OCI-LY3 (cell line): Measurements from ENCODE around the gene MCTP2.

Experiments
- H2AFZ ChIP-seq: fragments of 200-600, 300-600 bp; shearing (Covaris generic); 2 replicates; pipeline ENCODE4 v1.6.0; 2014; ENCODE audit warnings: antibody characterized with exemption, low read depth, low read length
- H3K27ac ChIP-seq: fragments of 200-600, 300-600 bp; sonication (generic); 2 replicates; pipeline ENCODE4 v1.5.1; 2014; ENCODE audit warnings: mild to moderate bottlenecking, low read length, moderate library complexity, mixed read lengths
- H3K27me3 ChIP-seq: fragments of 200-600, 300-600 bp; sonication (generic); 2 replicates; pipeline ENCODE4 v1.6.1; 2014; ENCODE audit warnings: low read depth, low read length, mixed read lengths
- H3K36me3 ChIP-seq: fragments of 200-600, 300-600 bp; sonication (generic); replicated peaks from 2 replicates; pipeline ENCODE3; 2014; ENCODE audit warnings: low read depth, low read length, mixed read lengths
- H3K4me1 ChIP-seq: fragments of 300-600, 200-600 bp; sonication (generic); 2 replicates; pipeline ENCODE4 v1.6.1; 2014; ENCODE audit warnings: low read length, mixed read lengths
- H3K4me2 ChIP-seq: fragments of 200-600, 300-600 bp; sonication (generic); 2 replicates; pipeline ENCODE4 v1.6.1; 2014; ENCODE audit warnings: low read length, mixed read lengths
- H3K4me3 ChIP-seq: fragments of 300-600, 200-600 bp; sonication (generic); 2 replicates; pipeline ENCODE4 v1.5.1; 2014; ENCODE audit warnings: antibody characterized with exemption, mild to moderate bottlenecking, low read length, moderate library complexity
- H3K79me2 ChIP-seq: fragments of 300-600, 200-600 bp; shearing (Covaris generic); 2 replicates; pipeline ENCODE4 v1.6.1; 2014; ENCODE audit warnings: mild to moderate bottlenecking, low read length, mixed read lengths
- H3K9ac ChIP-seq: fragments of 300-600, 200-600 bp; shearing (Covaris generic); 2 replicates; pipeline ENCODE4 v1.6.0; 2014; ENCODE audit warnings: mild to moderate bottlenecking, low read length, moderate library complexity
- H3K9me3 ChIP-seq: fragments of 200-600, 300-600 bp; shearing (Covaris generic); 2 replicates; pipeline ENCODE4 v1.6.1; 2014; ENCODE audit warnings: low read length, mixed read lengths; ENCODE audit not compliant: insufficient read depth
- H4K20me1 ChIP-seq: fragments of 200-600, 300-600 bp; sonication (generic); 2 replicates; pipeline ENCODE4 v1.6.1; 2016; ENCODE audit warnings: low read length, mixed read lengths; ENCODE audit not compliant: insufficient read depth
- CTCF ChIP-seq: fragments of 200-600, 300-600 bp; sonication (generic); IDR thresholded peaks from 2 replicates; pipeline ENCODE4 v1.5.1; 2014; ENCODE audit warnings: antibody characterized with exemption, low read length, low read depth
- EZH2phosphoT487 ChIP-seq: fragments of 200-600 bp; shearing (Covaris generic); IDR thresholded peaks from 2 replicates; pipeline ENCODE4 v1.6.1; 2018; ENCODE audit warnings: antibody characterized with exemption, mixed run types, low read depth

Gene MCTP2

GRCh38 chr15:94258246-94258645 lies 26.9 kb downstream of the MCTP2 start:
- no peak overlapping the region for H3K9ac ChIP-seq
- no peak overlapping the region for H2AFZ ChIP-seq
- peak overlapping the region; percentile 60 for H3K27ac ChIP-seq
- peaks cover 9% of the 10 kb centered on the region for H3K27me3 ChIP-seq
- no peaks in the 10 kb centered on the region for H3K36me3 ChIP-seq
- H3K4me3 ChIP-seq, result no peak overlapping the region
- no peaks in the 10 kb centered on the region for H4K20me1 ChIP-seq
- no peaks in the 10 kb centered on the region for H3K79me2 ChIP-seq
- peak overlapping the region; percentile 58 for H3K4me2 ChIP-seq
- H3K9me3 ChIP-seq, result no peaks in the 10 kb centered on the region
- TF ChIP-seq EZH2phosphoT487 (no peak), CTCF (no peak)
- peaks cover 53% of the 10 kb centered on the region for H3K4me1 ChIP-seq

DNA sequence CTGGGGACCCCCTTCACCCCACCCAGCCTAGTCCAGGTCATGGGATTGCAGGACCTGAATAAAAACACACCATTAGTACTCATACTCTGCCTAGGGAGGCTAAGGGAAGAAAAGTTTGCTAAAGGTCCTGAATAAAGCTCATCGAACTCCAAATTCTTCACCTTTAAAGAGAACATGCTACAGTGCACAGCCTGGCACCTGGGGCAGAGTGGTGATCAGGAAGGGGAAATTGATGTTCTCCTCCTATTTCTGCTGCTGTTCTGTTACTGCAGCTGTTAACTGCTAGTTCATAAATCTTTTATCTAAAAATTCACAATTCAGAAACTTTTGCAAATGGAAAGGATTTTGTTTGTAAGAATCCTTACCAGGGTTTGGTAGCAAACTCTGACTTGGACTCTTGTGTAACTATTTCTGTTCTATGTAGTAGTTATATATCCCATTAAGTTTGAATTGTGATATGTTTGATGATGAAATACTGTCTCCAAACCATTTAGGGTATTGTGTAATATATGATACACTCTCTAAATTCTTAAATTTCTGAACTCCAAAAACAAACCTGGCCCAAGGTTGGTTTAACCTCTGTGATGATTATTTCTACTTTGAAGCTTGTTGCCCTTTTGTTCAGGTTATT lies 27.9 kb downstream of the MCTP2 start:
- no peaks in the 10 kb centered on the region for H3K79me2 ChIP-seq
- no peaks in the 10 kb centered on the region for H3K36me3 ChIP-seq
- no peaks in the 10 kb centered on the region for H3K9me3 ChIP-seq
- peak overlapping the region; percentile 58 for H3K4me2 ChIP-seq
- peak overlapping the region; percentile 60 for H3K27ac ChIP-seq
- H2AFZ ChIP-seq, result no peak overlapping the region
- H3K9ac ChIP-seq, result no peak overlapping the region
- H3K27me3 ChIP-seq, result peaks cover 9% of the 10 kb centered on the region
- no peaks in the 10 kb centered on the region for H4K20me1 ChIP-seq
- peaks cover 46% of the 10 kb centered on the region for H3K4me1 ChIP-seq
- TF ChIP-seq EZH2phosphoT487 (no peak), CTCF (no peak)
- H3K4me3 ChIP-seq, result no peak overlapping the region

DNA sequence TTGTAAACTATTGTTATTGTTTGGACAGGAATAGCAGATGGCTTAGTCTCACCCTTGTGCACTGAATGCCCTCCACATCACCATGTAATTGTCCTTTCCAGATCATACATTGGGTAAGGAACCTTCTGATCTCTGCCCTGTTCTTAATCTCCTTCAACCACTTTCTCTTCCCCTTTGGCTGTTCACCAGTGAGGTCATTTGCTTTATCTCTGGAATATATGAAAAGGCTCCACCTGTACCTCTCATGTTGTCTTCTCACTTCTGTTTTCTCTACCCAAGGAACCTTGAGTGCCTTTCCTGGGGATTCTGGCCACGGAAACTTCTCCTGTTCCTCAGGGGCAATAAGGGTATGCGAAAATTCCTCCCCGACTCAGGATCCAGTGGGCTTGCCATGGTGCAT lies 28.5 kb downstream of the MCTP2 start:
- TF ChIP-seq EZH2phosphoT487 (no peak), CTCF (no peak)
- Histone ChIP-seq H4K20me1 (no peaks in the 10 kb centered on the region), H3K9me3 (no peaks in the 10 kb centered on the region), H3K27ac (no peak overlapping the region; the same call in 1 of the 2 replicates), H3K9ac (no peak overlapping the region), H2AFZ (no peak overlapping the region), H3K27me3 (peaks cover 9% of the 10 kb centered on the region), H3K79me2 (no peaks in the 10 kb centered on the region), H3K36me3 (no peaks in the 10 kb centered on the region), H3K4me3 (peak overlapping the region; percentile 24; the same call in 1 of the 2 replicates), H3K4me2 (peak overlapping the region; percentile 58), H3K4me1 (peaks cover 45% of the 10 kb centered on the region)

GRCh38 chr15:94262201-94262600 lies 30.8 kb downstream of the MCTP2 start:
- no peaks in the 10 kb centered on the region for H3K79me2 ChIP-seq
- H3K9ac ChIP-seq, result no peak overlapping the region
- H4K20me1 ChIP-seq, result no peaks in the 10 kb centered on the region
- no peak overlapping the region for H3K4me2 ChIP-seq
- no peak overlapping the region for H3K27ac ChIP-seq
- H3K9me3 ChIP-seq, result no peaks in the 10 kb centered on the region
- H3K27me3 ChIP-seq, result peaks cover 4% of the 10 kb centered on the region; the same call in 1 of the 2 replicates
- no peak for TF ChIP-seq CTCF
- no peak for TF ChIP-seq EZH2phosphoT487
- H3K4me1 ChIP-seq, result peaks cover 38% of the 10 kb centered on the region
- no peaks in the 10 kb centered on the region for H3K36me3 ChIP-seq
- no peak overlapping the region for H3K4me3 ChIP-seq
- no peak overlapping the region for H2AFZ ChIP-seq
